Sigmoid colon (tissue), 4 donors: ENCODE results near the gene GRB10.

Experiments
- EP300 ChIP-seq, 4 donors: sonication (generic); formaldehyde crosslinking; IDR thresholded peaks; one replicate each; pipeline ENCODE4 v1.6.1; 2017; ENCODE audit warnings: antibody characterized with exemption in 4 of 4
- POLR2A ChIP-seq, 2 donors: fragments of 450-650 bp; IDR thresholded peaks; one replicate each; pipeline ENCODE4 v1.6.1; 2016; ENCODE audit warnings: antibody characterized with exemption in 2 of 2, mild to moderate bottlenecking in 2 of 2, moderate library complexity in 2 of 2
- POLR2AphosphoS5 ChIP-seq, 4 donors: sonication (generic); formaldehyde crosslinking; IDR thresholded peaks; one replicate each; pipeline ENCODE4 v1.6.1; 2017; ENCODE audit warnings: antibody characterized with exemption in 4 of 4
- TF ChIP-seq, protein P1 (sequence below), 4 experiments: fragments of 450-650 bp in 3 of 4; fragments of 200-600 bp in 1 of 4; IDR thresholded peaks; one replicate each; pipeline ENCODE4 v1.5.1; 2016 to 2019; ENCODE audit warnings: antibody characterized with exemption in 4 of 4, mild to moderate bottlenecking in 3 of 4, moderate library complexity in 2 of 4

GRCh38 chr7:50603287-50603686 lies 179.4 kb downstream of the GRB10 start:
- TF ChIP-seq POLR2A (IDR thresholded peaks at IDR 0.05) (no peak), EP300 (IDR thresholded peaks at IDR 0.05) (no peak), POLR2AphosphoS5 (IDR thresholded peaks at IDR 0.05) (no peak)
- TF ChIP-seq, protein P1, sequence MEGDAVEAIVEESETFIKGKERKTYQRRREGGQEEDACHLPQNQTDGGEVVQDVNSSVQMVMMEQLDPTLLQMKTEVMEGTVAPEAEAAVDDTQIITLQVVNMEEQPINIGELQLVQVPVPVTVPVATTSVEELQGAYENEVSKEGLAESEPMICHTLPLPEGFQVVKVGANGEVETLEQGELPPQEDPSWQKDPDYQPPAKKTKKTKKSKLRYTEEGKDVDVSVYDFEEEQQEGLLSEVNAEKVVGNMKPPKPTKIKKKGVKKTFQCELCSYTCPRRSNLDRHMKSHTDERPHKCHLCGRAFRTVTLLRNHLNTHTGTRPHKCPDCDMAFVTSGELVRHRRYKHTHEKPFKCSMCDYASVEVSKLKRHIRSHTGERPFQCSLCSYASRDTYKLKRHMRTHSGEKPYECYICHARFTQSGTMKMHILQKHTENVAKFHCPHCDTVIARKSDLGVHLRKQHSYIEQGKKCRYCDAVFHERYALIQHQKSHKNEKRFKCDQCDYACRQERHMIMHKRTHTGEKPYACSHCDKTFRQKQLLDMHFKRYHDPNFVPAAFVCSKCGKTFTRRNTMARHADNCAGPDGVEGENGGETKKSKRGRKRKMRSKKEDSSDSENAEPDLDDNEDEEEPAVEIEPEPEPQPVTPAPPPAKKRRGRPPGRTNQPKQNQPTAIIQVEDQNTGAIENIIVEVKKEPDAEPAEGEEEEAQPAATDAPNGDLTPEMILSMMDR (IDR thresholded peaks at IDR 0.05) = no peak
